Keratinocyte (primary cell): Measurements from ENCODE around the gene TCERG1L. TPM values are rescaled to one million over a fixed set of nuclear protein-coding genes. Genes with fewer than 3 reads are reported as not detected.

ENCODE experiments used
- DNase-seq: peaks from one replicate; pipeline ENCODE4 v3.0.0-alpha.2; 2011; ENCODE audit warnings: low read depth, missing footprints, low spot score
- FAIRE-seq: peaks from 2 replicates; lab custom pipeline; 2011; peaks lifted over from hg19 to GRCh38; lab: Jason Lieb, UNC
- H2AFZ ChIP-seq: 2 replicates; pipeline ENCODE4 v1.6.0; 2012; ENCODE audit warnings: low read length, control low read depth, inconsistent platforms; ENCODE audit not compliant: control insufficient read depth
- H3K27ac ChIP-seq: 2 replicates; pipeline ENCODE4 v1.5.1; 2011; ENCODE audit warnings: low read length; ENCODE audit not compliant: control insufficient read depth, insufficient read depth
- H3K27me3 ChIP-seq: 3 replicates; pipeline ENCODE4 v1.6.0; 2011; ENCODE audit warnings: low read length; ENCODE audit not compliant: control insufficient read depth, insufficient read depth; ENCODE audit errors: extremely low read depth
- H3K36me3 ChIP-seq, 2 experiments: 2 replicates in 1 of 2; 3 replicates in 1 of 2; pipeline ENCODE4 v1.5.1; 2011; ENCODE audit warnings: low read length in 2 of 2, mild to moderate bottlenecking in 1 of 2; ENCODE audit not compliant: control insufficient read depth in 2 of 2, insufficient read depth in 2 of 2; ENCODE audit errors: extremely low read depth in 1 of 2
- H3K4me1 ChIP-seq: 3 replicates; pipeline ENCODE4 v1.5.1; 2011; ENCODE audit warnings: low read length; ENCODE audit not compliant: control insufficient read depth, insufficient read depth; ENCODE audit errors: extremely low read depth
- H3K4me2 ChIP-seq: 3 replicates; pipeline ENCODE4 v1.6.0; 2011; ENCODE audit warnings: low read depth, low read length; ENCODE audit not compliant: control insufficient read depth, insufficient read depth; ENCODE audit errors: extremely low read depth
- H3K4me3 ChIP-seq, 3 experiments: fragments of 200-600 bp in 1 of 3; sonication (generic) in 1 of 3; 2 replicates in 2 of 3; 3 replicates in 1 of 3; pipeline ENCODE4 v1.5.1; 2011 to 2016; ENCODE audit warnings: low read length in 3 of 3, mild to moderate bottlenecking in 3 of 3, control low read depth in 2 of 3, inconsistent platforms in 1 of 3, low read depth in 1 of 3, mixed read lengths in 1 of 3, mixed run types in 1 of 3, moderate library complexity in 1 of 3; ENCODE audit not compliant: control insufficient read depth in 2 of 3, insufficient read depth in 2 of 3; ENCODE audit errors: extremely low read depth in 1 of 3
- H3K79me2 ChIP-seq: 2 replicates; pipeline ENCODE4 v1.6.0; 2012; ENCODE audit warnings: low read length; ENCODE audit not compliant: control insufficient read depth, insufficient read depth
- H3K9ac ChIP-seq: 3 replicates; pipeline ENCODE4 v1.6.0; 2011; ENCODE audit warnings: low read length; ENCODE audit not compliant: control insufficient read depth, insufficient read depth; ENCODE audit errors: extremely low read depth
- H3K9me1 ChIP-seq: 3 replicates; pipeline ENCODE4 v1.6.0; 2011; ENCODE audit warnings: low read length; ENCODE audit not compliant: control insufficient read depth, insufficient read depth; ENCODE audit errors: extremely low read depth
- H3K9me3 ChIP-seq: 2 replicates; pipeline ENCODE4 v1.5.1; 2012; ENCODE audit warnings: low read depth, low read length; ENCODE audit not compliant: control insufficient read depth
- H4K20me1 ChIP-seq: 3 replicates; pipeline ENCODE4 v1.6.0; 2011; ENCODE audit warnings: low read length; ENCODE audit not compliant: control insufficient read depth, insufficient read depth; ENCODE audit errors: extremely low read depth
- CTCF ChIP-seq, 3 experiments: IDR thresholded peaks in 1 of 3; conservative IDR thresholded peaks in 1 of 3; optimal IDR thresholded peaks in 1 of 3; 2 replicates in 2 of 3; 3 replicates in 1 of 3; pipeline versions ENCODE3 to v1.5.1; 2011; ENCODE audit warnings: low read length in 3 of 3, mild to moderate bottlenecking in 3 of 3, moderate library complexity in 2 of 3, control low read depth in 1 of 3, inconsistent platforms in 1 of 3; ENCODE audit not compliant: insufficient read depth in 2 of 3; ENCODE audit errors: extremely low read depth in 1 of 3
- EZH2 ChIP-seq: IDR thresholded peaks from one replicate; pipeline ENCODE4 v1.6.1; 2012; ENCODE audit warnings: inconsistent platforms, mild to moderate bottlenecking, low read length, moderate library complexity
- dilution Hi-C: fragments of 300-500 bp; cut with MboI; formaldehyde crosslinking; loops from one replicate; pipeline ENCODE4 v1.7.0; 2020; ENCODE audit warnings: low sequenced_read_pairs; ENCODE audit not compliant: extremely low pct_ligation_motif_present
- polyA plus RNA-seq, 5 experiments: library from polyadenylated mRNA; depleted of rRNA in 3 of 5; stranded (reverse) in 3 of 5; stranded (forward) in 1 of 5; unstranded in 1 of 5; fragments of >200 nt; gene quantifications; 1 replicate in 1 of 5; 2 replicates in 3 of 5; 3 replicates in 1 of 5; pipeline versions ENCODE4 v1.2.1 to v1.2.3, GENCODE V29; 2011 to 2012; ENCODE audit warnings: missing spikeins in 2 of 5, low read depth in 1 of 5, low replicate concordance in 1 of 5

Gene TCERG1L
- polyA plus RNA-seq, 1 donor (not counting 4 experiments of a cell fraction or from before 2014, with no cell fraction given) = not detected

GRCh38 chr10:131157899-131158298 is 153.6 kb downstream of the TCERG1L start:
- Histone ChIP-seq H3K27me3 (no peaks in the 10 kb centered on the region), H3K9ac (no peak overlapping the region), H3K27ac (no peak overlapping the region), H3K9me3 (peaks cover 23% of the 10 kb centered on the region), H3K79me2 (no peaks in the 10 kb centered on the region), H3K4me3 (no peak overlapping the region), H2AFZ (no peak overlapping the region), H3K4me2 (no peak overlapping the region), H3K36me3 (no peaks in the 10 kb centered on the region), H3K4me1 (no peaks in the 10 kb centered on the region), H3K9me1 (no peaks in the 10 kb centered on the region), H4K20me1 (no peaks in the 10 kb centered on the region)
- no peak for DNase-seq
- TF ChIP-seq EZH2 (no peak), CTCF (optimal IDR thresholded peaks at IDR 0.05 in 1 of 3, IDR thresholded peaks at IDR 0.05 in 1 of 3, conservative IDR thresholded peaks at IDR 0.05 in 1 of 3; ENCODE audit: extremely low read depth in 1 of 3, insufficient read depth in 2 of 3, low read length in 3 of 3) (no peak)
- FAIRE-seq = no peak
- dilution Hi-C loops = no loop called here

GRCh38 chr10:131155876-131156230 is 155.7 kb downstream of the TCERG1L start:
- Histone ChIP-seq H2AFZ (no peak overlapping the region), H4K20me1 (no peaks in the 10 kb centered on the region), H3K4me1 (no peaks in the 10 kb centered on the region), H3K27ac (no peak overlapping the region), H3K27me3 (no peaks in the 10 kb centered on the region), H3K9me3 (peaks cover 18% of the 10 kb centered on the region), H3K36me3 (no peaks in the 10 kb centered on the region), H3K4me3 (no peak overlapping the region), H3K9ac (no peak overlapping the region), H3K9me1 (no peaks in the 10 kb centered on the region), H3K79me2 (no peaks in the 10 kb centered on the region), H3K4me2 (no peak overlapping the region)
- FAIRE-seq (no peak), DNase-seq (no peak)
- dilution Hi-C loops = no loop called here
- no peak for TF ChIP-seq CTCF (optimal IDR thresholded peaks at IDR 0.05 in 1 of 3, IDR thresholded peaks at IDR 0.05 in 1 of 3, conservative IDR thresholded peaks at IDR 0.05 in 1 of 3; ENCODE audit: extremely low read depth in 1 of 3, insufficient read depth in 2 of 3, low read length in 3 of 3)
- TF ChIP-seq EZH2 = no peak
